ENCODE data around the gene ACACA.

DNA sequence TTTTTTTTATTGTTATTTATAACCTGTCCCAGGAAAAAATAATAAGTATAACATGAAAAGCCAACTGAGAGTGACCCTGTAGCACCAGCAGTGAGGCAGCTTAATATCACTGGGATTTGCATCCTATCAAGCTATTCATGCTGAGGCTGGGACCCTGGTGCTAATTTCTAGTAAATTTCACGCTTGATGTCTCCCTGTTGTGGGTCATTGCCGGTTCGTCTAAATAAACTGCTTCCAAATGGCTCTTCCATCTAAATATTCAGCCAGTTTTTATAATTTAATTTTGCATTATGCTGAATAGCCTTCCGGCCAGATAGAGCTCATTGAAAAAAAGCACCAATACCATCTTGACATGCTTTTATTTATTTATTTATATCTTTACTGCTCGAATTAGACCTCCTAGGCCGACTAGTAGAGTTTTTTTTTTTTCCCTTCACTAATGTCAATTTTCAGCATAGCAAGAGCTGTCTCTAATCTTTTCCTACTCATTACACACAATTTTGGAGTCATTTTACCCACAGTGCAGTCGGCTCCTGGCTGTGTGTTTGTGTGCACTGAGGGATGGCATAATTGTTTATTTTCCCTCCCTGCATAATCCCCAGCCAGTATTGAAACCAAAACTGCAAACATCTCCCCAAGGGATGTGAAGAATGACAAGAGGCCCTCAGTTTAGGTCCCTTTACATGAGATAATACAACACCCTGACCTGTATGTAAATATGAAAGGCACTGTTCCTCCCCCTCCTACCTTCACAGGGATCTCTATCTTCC is 289.1 kb downstream of the ACACA start:
- TF ChIP-seq CTCF (conservative IDR thresholded peaks at IDR 0.05 in 1 of 2, IDR thresholded peaks at IDR 0.05 in 1 of 2; ENCODE audit: extremely low read depth in 1 of 2, insufficient read depth in 1 of 2, low read depth in 1 of 2, low read length in 2 of 2): no peak
- no peak for TF ChIP-seq EZH2 (IDR thresholded peaks at IDR 0.05; ENCODE audit: borderline replicate concordance, low read length)
